Stimulated activated naive CD8-positive, alpha-beta T cell treated with anti-CD3 and anti-CD28 coated beads, Interleukin-15, Interleukin-2, amounts not matched to agents 100 ng/mL and 50 ng/mL, for 24 hours (primary cell): Measurements from ENCODE around the gene PPP1R3C.

ENCODE experiments used
- H3K27ac Mint-ChIP-seq: one replicate; pipeline ENCODE4 v1.8.0; 2021; ENCODE audit warnings: mild to moderate bottlenecking, mixed read lengths
- H3K27me3 Mint-ChIP-seq: one replicate; pipeline ENCODE4 v1.8.0; 2021; ENCODE audit warnings: mixed read lengths
- H3K36me3 Mint-ChIP-seq: one replicate; pipeline ENCODE4 v1.8.0; 2021; ENCODE audit warnings: low read depth, mixed read lengths
- H3K4me1 Mint-ChIP-seq: one replicate; pipeline ENCODE4 v1.8.0; 2021; ENCODE audit warnings: low read depth, mixed read lengths
- H3K4me3 Mint-ChIP-seq: one replicate; pipeline ENCODE4 v1.8.0; 2021; ENCODE audit warnings: mild to moderate bottlenecking, mixed read lengths
- H3K9me3 Mint-ChIP-seq: one replicate; pipeline ENCODE4 v1.8.0; 2021; ENCODE audit warnings: mixed read lengths

Gene PPP1R3C

DNA sequence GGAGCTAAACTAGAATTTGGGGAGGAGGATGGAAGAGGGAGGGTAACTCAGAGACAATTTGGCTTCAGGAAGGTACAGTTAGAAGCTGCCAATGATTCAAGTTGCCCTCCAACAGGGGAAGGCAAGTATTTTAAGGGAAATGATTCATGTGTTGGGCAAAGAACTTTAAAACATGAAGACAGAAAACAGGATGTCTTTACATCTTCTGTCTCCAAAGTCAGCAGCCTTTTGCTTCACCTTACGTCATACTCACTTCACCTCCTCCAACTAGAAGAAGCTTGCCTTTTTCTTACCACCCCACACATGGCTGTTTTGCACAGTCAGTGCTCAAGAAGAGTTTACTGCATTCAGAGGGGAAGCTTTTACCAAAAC, 36.1 kb downstream of the PPP1R3C start:
- no peaks in the 10 kb centered on the region for H3K36me3 Mint-ChIP-seq
- no peaks in the 10 kb centered on the region for H3K9me3 Mint-ChIP-seq
- no peaks in the 10 kb centered on the region for H3K27me3 Mint-ChIP-seq
- H3K27ac Mint-ChIP-seq, result no peak overlapping the region
- H3K4me1 Mint-ChIP-seq, result peaks cover 3% of the 10 kb centered on the region
- H3K4me3 Mint-ChIP-seq, result no peak overlapping the region

DNA sequence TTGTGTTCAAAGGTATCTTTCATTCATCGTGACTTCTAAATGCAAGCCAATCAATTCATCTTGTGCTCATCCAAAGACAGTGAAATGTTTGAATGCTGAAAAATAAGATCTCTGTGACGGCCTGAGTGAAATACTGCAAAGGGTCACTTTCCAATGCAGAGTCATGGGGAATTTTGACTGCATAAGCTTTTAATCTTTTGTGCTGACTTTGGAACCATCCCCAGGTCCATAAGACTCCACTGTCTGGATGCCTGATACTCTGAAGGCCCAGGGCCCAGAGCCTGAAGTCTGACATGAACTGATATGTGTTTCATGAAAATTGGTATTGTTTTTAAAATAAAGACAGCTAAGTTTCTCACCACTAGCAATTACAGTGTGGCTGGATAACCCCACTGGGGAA, 39.0 kb downstream of the PPP1R3C start:
- peaks cover 3% of the 10 kb centered on the region for H3K4me1 Mint-ChIP-seq
- no peaks in the 10 kb centered on the region for H3K9me3 Mint-ChIP-seq
- no peaks in the 10 kb centered on the region for H3K27me3 Mint-ChIP-seq

DNA sequence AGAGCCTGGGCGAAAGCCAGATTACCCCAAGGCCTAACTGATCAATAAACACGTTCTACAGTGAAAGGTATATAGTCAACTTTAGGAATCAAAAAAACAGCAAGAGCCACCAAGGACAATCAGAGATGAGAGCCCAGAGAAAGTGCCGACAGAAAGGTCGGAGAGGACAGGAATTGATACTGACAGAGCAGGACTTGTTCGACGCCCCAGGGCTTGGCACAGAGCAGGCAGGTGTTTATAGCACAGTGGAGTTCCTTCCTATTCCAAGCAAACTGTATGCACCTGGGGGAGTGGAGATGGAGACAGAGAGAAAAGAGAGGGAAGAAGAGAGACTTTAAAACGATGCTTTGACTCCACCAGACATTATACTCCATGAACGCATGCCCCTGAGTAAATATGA, 39.5 kb downstream of the PPP1R3C start:
- H3K4me1 Mint-ChIP-seq, result peaks cover 3% of the 10 kb centered on the region
- H3K9me3 Mint-ChIP-seq, result no peaks in the 10 kb centered on the region
- no peak overlapping the region for H3K4me3 Mint-ChIP-seq
- no peaks in the 10 kb centered on the region for H3K36me3 Mint-ChIP-seq
- H3K27ac Mint-ChIP-seq, result no peak overlapping the region
- no peaks in the 10 kb centered on the region for H3K27me3 Mint-ChIP-seq

More for the DNA sequence above, 39.0 kb downstream of the PPP1R3C start:
- no peaks in the 10 kb centered on the region for H3K36me3 Mint-ChIP-seq
- no peak overlapping the region for H3K27ac Mint-ChIP-seq
- no peak overlapping the region for H3K4me3 Mint-ChIP-seq

DNA sequence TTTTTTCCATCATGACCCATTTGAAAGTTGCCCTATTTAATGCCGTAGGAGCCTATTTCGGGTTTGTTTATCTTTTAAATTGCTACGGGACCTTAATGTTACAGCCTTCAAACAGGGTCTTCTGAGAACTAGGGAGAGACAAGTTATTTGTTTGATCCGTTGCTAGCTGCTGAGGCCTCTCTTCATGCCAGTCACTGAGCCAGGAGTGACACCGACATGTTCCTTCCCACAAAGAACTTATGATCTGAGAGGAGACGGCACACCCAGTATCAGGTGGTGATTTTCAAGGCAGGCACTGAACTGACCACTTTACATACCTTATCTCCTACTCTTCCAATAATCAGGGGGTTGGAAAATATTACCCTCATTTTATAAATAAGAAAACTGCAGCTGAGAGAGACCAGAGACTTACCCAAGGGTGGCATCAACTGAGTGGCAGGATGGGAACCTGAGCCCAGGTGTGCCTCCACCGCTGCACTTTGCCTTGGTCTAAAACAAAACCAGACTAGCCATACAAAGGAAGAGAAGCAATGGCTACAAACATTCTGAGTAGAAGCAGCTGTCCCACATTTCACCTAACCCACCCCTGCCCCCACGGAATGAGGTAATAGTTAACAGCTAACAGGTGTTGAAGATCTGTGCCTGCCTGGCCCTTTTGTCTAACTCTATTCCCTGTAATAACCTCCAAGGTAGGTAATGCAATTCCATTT, 40.5 kb downstream of the PPP1R3C start:
- Mint-ChIP-seq H3K4me3 (no peak overlapping the region), H3K4me1 (peaks cover 3% of the 10 kb centered on the region), H3K27me3 (no peaks in the 10 kb centered on the region), H3K36me3 (no peaks in the 10 kb centered on the region), H3K27ac (no peak overlapping the region), H3K9me3 (no peaks in the 10 kb centered on the region)

DNA sequence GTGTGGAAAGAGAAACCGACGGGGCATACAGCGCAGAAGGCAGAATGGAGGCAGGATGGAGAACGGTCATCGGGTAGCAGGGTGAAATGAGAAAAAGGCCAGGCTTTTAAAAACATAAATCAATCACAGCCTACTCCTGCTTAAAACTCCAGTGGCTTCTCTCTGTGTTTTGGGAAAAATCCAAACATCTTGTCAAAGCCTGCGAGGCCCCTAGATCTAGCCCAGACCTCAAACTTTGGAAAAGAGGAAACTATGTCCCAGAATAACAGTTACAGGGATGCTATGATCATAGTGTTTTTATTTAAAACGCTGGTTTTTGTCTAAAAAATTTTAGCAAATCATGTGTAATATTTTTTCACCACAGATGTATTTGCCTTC, 41.1 kb downstream of the PPP1R3C start:
- Mint-ChIP-seq H3K4me1 (peaks cover under 1% of the 10 kb centered on the region), H3K36me3 (no peaks in the 10 kb centered on the region), H3K9me3 (no peaks in the 10 kb centered on the region), H3K4me3 (no peak overlapping the region), H3K27ac (no peak overlapping the region), H3K27me3 (peaks cover under 1% of the 10 kb centered on the region)

DNA sequence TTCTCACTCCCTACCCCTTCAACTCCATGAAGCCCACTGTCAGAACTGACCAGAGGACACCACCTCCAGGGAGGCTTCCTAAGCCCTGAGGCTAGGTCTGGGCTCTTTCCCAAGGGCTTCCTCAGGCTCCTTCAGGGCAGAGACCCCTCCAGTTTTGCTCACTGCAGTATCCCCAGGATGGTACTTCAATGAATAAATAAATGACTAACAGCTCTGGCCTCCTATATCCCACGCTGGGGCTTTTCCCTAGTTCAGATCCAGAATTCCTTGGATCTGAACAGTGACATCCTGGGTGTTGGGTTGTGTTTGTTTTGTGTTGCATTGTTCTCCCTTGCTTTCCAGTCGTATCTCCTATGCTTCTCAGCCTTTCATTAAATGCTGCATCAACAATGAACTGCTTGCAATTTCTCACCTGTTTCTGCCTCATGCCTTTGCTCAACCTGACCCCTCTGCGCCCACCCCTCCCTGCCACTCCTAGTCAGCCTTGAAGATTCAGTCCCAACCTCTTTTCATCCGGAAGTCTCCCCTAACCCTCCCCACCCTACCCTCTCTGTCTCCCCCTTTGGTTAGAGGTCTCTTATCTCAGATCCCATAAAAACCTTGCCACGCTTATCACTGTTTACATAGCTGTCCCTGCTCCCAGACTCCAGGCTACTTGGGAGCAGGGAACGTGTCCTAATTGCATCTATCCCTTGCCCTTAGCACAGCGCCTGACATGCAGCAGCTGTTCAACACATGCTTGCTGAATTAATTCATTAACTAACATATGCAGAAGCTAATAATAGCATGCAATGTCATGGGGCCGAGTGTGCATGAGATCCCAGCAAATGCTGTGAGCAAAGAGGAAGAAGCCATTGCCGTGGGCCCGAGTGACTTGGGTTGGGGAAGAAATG, 41.7 kb downstream of the PPP1R3C start:
- Mint-ChIP-seq H3K27me3 (peaks cover 4% of the 10 kb centered on the region), H3K36me3 (no peaks in the 10 kb centered on the region), H3K27ac (no peak overlapping the region), H3K4me3 (no peak overlapping the region), H3K9me3 (no peaks in the 10 kb centered on the region), H3K4me1 (no peaks in the 10 kb centered on the region)

DNA sequence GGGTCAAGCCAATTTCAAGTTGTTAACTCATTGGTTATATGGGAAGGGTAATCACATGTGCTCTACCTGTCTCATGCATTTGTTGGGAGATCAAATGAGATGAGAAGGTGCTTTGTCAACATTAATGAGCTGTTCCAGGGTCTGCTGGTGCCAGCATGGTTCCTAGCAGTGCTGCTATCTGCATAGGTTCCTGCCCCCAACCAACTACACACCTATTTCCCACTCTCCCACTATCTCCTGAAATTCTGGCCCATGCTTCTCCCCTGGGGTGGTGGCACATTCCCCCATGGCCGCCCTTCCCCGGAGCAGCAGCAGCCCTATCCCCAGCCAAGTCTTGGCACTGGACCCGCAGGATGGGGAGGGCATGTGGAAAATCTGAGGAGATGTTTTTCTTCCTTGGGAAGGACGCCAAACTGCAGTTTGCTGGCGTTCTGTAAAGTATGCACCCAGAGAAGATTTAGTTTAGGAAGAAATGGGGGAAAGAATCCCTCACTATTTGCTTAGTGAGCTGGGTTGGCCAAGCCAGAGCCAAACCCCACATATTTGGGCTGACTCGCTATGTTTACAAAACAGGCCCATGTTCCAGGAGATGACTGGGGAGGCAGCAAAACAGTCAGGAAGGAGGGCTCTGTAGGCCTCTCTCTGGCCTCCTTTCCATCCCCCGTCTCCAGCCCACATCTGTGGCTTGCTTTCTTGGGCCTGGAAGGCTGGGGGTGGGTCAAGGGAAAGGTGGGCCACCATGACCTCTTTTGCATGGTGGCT, 42.5 kb downstream of the PPP1R3C start:
- no peak overlapping the region for H3K4me3 Mint-ChIP-seq
- no peak overlapping the region for H3K27ac Mint-ChIP-seq
- no peaks in the 10 kb centered on the region for H3K36me3 Mint-ChIP-seq
- H3K27me3 Mint-ChIP-seq, result peaks cover 4% of the 10 kb centered on the region
- no peaks in the 10 kb centered on the region for H3K4me1 Mint-ChIP-seq
- H3K9me3 Mint-ChIP-seq, result no peaks in the 10 kb centered on the region

DNA sequence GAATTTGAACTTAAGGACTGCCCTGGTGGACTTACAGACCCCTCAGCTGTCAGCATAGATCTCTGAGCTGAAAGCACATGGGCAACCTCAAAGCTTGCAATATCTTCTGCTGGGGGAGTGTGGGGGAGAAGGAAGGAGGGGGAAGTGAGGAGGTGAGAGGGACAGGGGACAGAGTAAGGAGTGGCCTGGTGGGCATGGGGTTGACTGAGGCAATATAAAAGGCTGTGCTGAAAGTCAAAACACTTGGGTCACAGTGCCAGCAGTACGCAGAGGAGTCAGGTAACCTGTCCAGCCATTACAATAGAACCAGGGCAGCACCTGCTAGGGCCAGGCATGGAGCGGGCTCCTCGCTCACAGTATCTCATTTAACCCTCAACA, 43.2 kb downstream of the PPP1R3C start:
- H3K27me3 Mint-ChIP-seq, result peaks cover 4% of the 10 kb centered on the region
- H3K36me3 Mint-ChIP-seq, result no peaks in the 10 kb centered on the region
- H3K27ac Mint-ChIP-seq, result no peak overlapping the region
- no peaks in the 10 kb centered on the region for H3K9me3 Mint-ChIP-seq
- H3K4me3 Mint-ChIP-seq, result no peak overlapping the region
- no peaks in the 10 kb centered on the region for H3K4me1 Mint-ChIP-seq

DNA sequence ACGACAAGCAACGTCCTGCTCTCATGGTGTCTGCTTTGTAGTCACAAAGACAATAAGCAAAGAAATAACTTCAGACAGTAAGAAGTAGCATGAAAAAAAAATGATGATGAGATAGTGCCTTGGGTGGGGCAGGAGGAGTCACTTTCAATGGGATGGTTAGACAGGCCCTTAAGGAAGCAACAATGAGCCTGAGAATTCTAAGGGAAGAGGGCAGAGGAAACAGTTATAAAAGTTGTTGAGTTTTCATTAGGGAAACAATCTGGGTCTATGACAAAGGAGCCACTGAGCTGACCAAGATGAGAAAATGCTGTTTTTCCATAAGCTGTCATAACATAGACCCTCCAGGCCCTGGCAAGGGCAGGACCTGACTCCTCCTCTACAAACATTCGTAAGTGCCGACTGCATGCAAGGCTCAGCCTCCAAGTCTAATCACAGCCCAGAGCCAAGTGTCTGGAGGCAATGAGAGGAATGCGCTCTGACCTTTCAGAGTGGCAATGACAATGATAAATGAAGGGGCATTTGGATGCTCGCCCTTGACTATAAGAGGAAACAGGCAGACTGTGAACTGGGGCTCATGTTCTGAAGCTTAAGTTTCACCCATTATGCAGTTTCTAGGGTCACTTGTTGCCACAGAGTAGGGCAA, 43.7 kb downstream of the PPP1R3C start:
- H3K27me3 Mint-ChIP-seq, result peaks cover 4% of the 10 kb centered on the region

DNA sequence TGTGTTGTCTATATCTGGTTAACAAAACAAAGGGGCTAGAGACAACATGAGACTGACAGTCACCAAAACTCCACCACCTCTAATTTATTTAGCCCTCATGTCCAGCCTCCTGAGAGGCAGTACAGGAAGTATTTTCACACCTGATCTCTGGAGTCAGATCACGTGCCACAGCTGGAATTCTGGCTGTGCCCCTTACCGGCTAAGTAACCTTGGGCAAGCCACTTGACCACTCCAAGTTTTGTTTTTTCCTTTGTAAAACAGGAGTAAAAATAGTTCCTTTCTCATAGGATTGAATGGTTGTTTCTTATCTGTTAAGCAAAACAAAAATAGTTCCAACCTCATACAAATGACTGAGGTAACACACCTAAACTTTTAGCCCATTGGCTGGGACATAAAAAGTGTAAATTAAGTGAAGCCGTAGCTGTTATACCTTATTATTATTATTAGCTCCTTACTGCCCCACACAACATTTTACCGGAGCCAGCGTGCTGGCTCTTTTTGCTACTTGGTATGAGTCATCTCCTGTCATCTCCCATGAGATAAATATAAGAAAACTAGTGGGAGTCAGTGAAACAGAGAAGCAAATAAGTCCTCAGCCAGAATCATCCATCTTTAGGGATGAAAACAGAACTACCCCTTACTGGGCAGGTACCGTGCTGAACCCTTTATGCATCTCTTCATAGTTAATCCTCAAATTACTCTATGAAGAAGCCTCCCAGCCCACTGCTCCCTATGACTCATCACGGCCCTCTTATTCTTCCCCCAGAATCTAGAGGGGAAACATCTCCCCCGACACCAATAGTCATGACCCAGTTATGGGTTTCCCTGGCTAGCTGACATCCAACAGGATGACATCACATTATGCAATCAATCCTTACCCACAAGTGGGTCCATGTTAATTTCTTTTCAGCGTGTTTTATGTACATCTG, 44.9 kb downstream of the PPP1R3C start:
- H3K36me3 Mint-ChIP-seq, result no peaks in the 10 kb centered on the region
- no peak overlapping the region for H3K27ac Mint-ChIP-seq
- no peak overlapping the region for H3K4me3 Mint-ChIP-seq
- no peaks in the 10 kb centered on the region for H3K9me3 Mint-ChIP-seq
- H3K27me3 Mint-ChIP-seq, result peaks cover 8% of the 10 kb centered on the region
- H3K4me1 Mint-ChIP-seq, result no peaks in the 10 kb centered on the region

More for the DNA sequence above, 43.7 kb downstream of the PPP1R3C start:
- H3K4me1 Mint-ChIP-seq, result no peaks in the 10 kb centered on the region
- no peaks in the 10 kb centered on the region for H3K9me3 Mint-ChIP-seq
- no peaks in the 10 kb centered on the region for H3K36me3 Mint-ChIP-seq
- no peak overlapping the region for H3K27ac Mint-ChIP-seq
- H3K4me3 Mint-ChIP-seq, result no peak overlapping the region

DNA sequence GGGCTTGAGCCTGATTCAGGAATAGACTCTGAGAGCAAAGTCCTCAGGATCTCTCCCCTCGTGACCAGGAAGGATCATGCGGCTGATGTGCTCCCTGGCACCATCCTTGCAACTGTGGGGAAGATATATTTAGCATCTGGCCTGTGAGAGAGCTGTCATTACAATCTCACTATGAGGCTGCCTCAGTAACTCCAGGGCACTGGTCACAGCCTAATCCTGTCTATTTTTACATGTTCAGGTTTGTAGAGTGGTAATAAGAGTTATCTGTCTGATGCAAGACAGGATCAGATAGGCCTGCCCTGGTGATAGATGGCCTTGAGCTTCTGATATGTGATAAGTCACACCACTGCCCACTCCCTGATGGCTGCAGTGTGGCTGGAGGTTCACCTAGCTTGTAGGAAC, 50.7 kb downstream of the PPP1R3C start:
- H3K27me3 Mint-ChIP-seq, result peaks cover 19% of the 10 kb centered on the region
- no peak overlapping the region for H3K27ac Mint-ChIP-seq
- no peaks in the 10 kb centered on the region for H3K4me1 Mint-ChIP-seq
- no peaks in the 10 kb centered on the region for H3K36me3 Mint-ChIP-seq
- no peak overlapping the region for H3K4me3 Mint-ChIP-seq
- H3K9me3 Mint-ChIP-seq, result peaks cover 8% of the 10 kb centered on the region

DNA sequence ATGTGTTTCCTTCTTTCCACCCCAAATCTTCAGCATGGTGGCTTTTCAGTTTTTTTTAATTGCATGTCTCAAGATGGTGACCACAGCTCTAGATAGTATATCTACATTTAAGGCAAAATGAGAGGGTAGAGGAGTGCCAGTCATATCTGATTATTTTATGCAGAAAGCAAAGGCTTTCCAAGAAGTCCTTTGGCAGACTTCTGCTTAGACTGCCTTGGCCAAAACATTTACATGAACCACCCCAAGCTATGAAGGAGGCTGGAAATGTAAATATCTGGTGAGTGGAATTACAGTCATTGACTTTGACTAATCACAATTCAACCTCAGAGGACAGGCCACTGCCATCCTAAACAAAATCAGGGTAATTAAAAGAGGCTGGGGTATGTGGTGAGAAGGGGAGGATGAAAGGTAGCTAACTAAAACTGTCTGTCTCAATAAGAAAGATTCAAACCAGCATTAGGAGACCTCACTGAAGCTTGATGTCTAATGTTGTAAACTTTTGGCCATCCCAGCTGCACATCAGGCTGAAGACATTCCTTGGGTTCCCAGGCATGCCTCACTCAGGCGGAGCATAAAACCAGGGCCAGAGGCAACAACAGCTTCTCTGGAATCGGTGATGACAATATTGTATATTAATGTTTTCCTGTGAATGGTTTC, 53.4 kb downstream of the PPP1R3C start:
- peaks cover 8% of the 10 kb centered on the region for H3K9me3 Mint-ChIP-seq
- H3K27me3 Mint-ChIP-seq, result peaks cover 19% of the 10 kb centered on the region
- no peak overlapping the region for H3K4me3 Mint-ChIP-seq
- no peak overlapping the region for H3K27ac Mint-ChIP-seq
- H3K36me3 Mint-ChIP-seq, result no peaks in the 10 kb centered on the region
- H3K4me1 Mint-ChIP-seq, result no peaks in the 10 kb centered on the region
